Trophoblast cell (in vitro differentiated cells and primary cell): ENCODE data around the gene MYDGF.
A peak's percentile ranks its signal among the peaks of the same experiment; 100 is the strongest.

Source experiments
- DNase-seq, 2 donors: peaks; one replicate each; pipeline ENCODE4 v3.0.0-alpha.2; 2016
- H2AFZ ChIP-seq: 2 replicates; pipeline ENCODE4 v1.6.1; 2013; ENCODE audit warnings: low read length, moderate library complexity, mild to moderate bottlenecking; ENCODE audit not compliant: insufficient read depth, poor library complexity
- H2AK5ac ChIP-seq: 2 replicates; pipeline ENCODE4 v1.6.1; 2013; ENCODE audit warnings: mild to moderate bottlenecking, low read length
- H2BK120ac ChIP-seq: 2 replicates; pipeline ENCODE4 v1.6.1; 2013; ENCODE audit warnings: low read length, mild to moderate bottlenecking, moderate library complexity; ENCODE audit not compliant: insufficient read depth, poor library complexity
- H2BK12ac ChIP-seq: 2 replicates; pipeline ENCODE4 v1.6.1; 2013; ENCODE audit warnings: mild to moderate bottlenecking, low read length, moderate library complexity
- H2BK5ac ChIP-seq: 2 replicates; pipeline ENCODE4 v1.6.1; 2013; ENCODE audit warnings: low read length, low read depth, moderate library complexity, mild to moderate bottlenecking; ENCODE audit not compliant: poor library complexity
- H3K14ac ChIP-seq: 2 replicates; pipeline ENCODE4 v1.6.1; 2013; ENCODE audit warnings: mild to moderate bottlenecking, low read length
- H3K18ac ChIP-seq: 2 replicates; pipeline ENCODE4 v1.6.1; 2013; ENCODE audit warnings: mild to moderate bottlenecking, low read length
- H3K23ac ChIP-seq: 2 replicates; pipeline ENCODE4 v1.6.1; 2013; ENCODE audit warnings: low read length
- H3K27ac ChIP-seq: 2 replicates; pipeline ENCODE4 v1.5.1; 2013; ENCODE audit warnings: low read depth, mild to moderate bottlenecking, inconsistent platforms, low read length, moderate library complexity
- H3K27me3 ChIP-seq: 2 replicates; pipeline ENCODE4 v1.6.1; 2013; ENCODE audit warnings: inconsistent platforms, mild to moderate bottlenecking, low read length, moderate library complexity; ENCODE audit not compliant: insufficient read depth
- H3K36me3 ChIP-seq, 2 experiments: 1 replicate in 1 of 2; 2 replicates in 1 of 2; pipeline ENCODE4 v1.6.1; 2013; ENCODE audit warnings: low read length in 2 of 2, mild to moderate bottlenecking in 2 of 2, moderate library complexity in 1 of 2; ENCODE audit not compliant: insufficient read depth in 2 of 2, control insufficient read depth in 1 of 2
- H3K4ac ChIP-seq: 2 replicates; pipeline ENCODE4 v1.6.1; 2013; ENCODE audit warnings: low read depth, mild to moderate bottlenecking, low read length, moderate library complexity
- H3K4me1 ChIP-seq, 2 experiments: 1 replicate in 1 of 2; 2 replicates in 1 of 2; pipeline ENCODE4 v1.6.1; 2013; ENCODE audit warnings: low read length in 2 of 2, mild to moderate bottlenecking in 2 of 2, moderate library complexity in 1 of 2; ENCODE audit not compliant: insufficient read depth in 2 of 2, control insufficient read depth in 1 of 2
- H3K4me2 ChIP-seq: 2 replicates; pipeline ENCODE4 v1.6.1; 2013; ENCODE audit warnings: inconsistent platforms, mild to moderate bottlenecking, low read length, moderate library complexity
- H3K4me3 ChIP-seq: 2 replicates; pipeline ENCODE4 v1.5.1; 2013; ENCODE audit warnings: mild to moderate bottlenecking, low read depth, low read length, inconsistent platforms
- H3K79me1 ChIP-seq: one replicate; pipeline ENCODE4 v1.6.1; 2013; ENCODE audit warnings: low read length
- H3K79me2 ChIP-seq: 2 replicates; pipeline ENCODE4 v1.6.1; 2013; ENCODE audit warnings: low read length, mild to moderate bottlenecking; ENCODE audit not compliant: control insufficient read depth, insufficient read depth, poor library complexity
- H3K9ac ChIP-seq: 2 replicates; pipeline ENCODE4 v1.6.1; 2013; ENCODE audit warnings: mild to moderate bottlenecking, low read length
- H3K9me3 ChIP-seq: 2 replicates; pipeline ENCODE4 v1.6.1; 2013; ENCODE audit warnings: low read depth, mild to moderate bottlenecking, control low read depth, inconsistent platforms, low read length; ENCODE audit not compliant: insufficient read depth
- H4K12ac ChIP-seq: 2 replicates; pipeline ENCODE4 v1.6.1; 2013; ENCODE audit warnings: low read depth, mild to moderate bottlenecking, low read length, moderate library complexity
- H4K8ac ChIP-seq: 2 replicates; pipeline ENCODE4 v1.6.1; 2013; ENCODE audit warnings: low read depth, mild to moderate bottlenecking, low read length, moderate library complexity
- H4K91ac ChIP-seq: one replicate; pipeline ENCODE4 v1.6.1; 2013; ENCODE audit warnings: low read depth, mild to moderate bottlenecking, low read length, moderate library complexity
- WGBS: extraction: QIAGEN DNeasy Blood & Tissue Kit; methylation state at CpG from one replicate; pipeline ENCODE4 v1.1.7; 2013; ENCODE audit warnings: missing lambda C conversion rate; ENCODE audit not compliant: insufficient read length, insufficient coverage; ENCODE audit errors: extremely low coverage; 5-methylcytosine and 5-hydroxymethylcytosine counted together

The MYDGF gene

GRCh38 chr19:4652075-4652474, 18.1 kb downstream of the MYDGF start:
- no peaks in the 10 kb centered on the region for H3K27me3 ChIP-seq
- H2BK5ac ChIP-seq: no peak overlapping the region
- no peak overlapping the region for H4K91ac ChIP-seq
- H3K36me3 ChIP-seq: peaks cover 28 to 36% of the 10 kb centered on the region in 2 experiments
- WGBS: no CpG with 5 or more reads among the region's 44 CpGs
- peaks cover 0 to under 1% of the 10 kb centered on the region in 2 experiments for H3K4me1 ChIP-seq
- no peak for DNase-seq
- H3K14ac ChIP-seq: no peak overlapping the region
- no peak overlapping the region for H3K27ac ChIP-seq
- no peak overlapping the region for H2BK120ac ChIP-seq
- no peak overlapping the region for H3K4me2 ChIP-seq
- no peak overlapping the region for H3K18ac ChIP-seq
- H2BK12ac ChIP-seq: no peak overlapping the region
- H2AK5ac ChIP-seq: no peak overlapping the region
- H2AFZ ChIP-seq: no peak overlapping the region
- no peak overlapping the region for H4K8ac ChIP-seq
- no peaks in the 10 kb centered on the region for H3K79me1 ChIP-seq
- no peak overlapping the region for H4K12ac ChIP-seq
- peak overlapping the region; percentile 23 for H3K4me3 ChIP-seq
- peaks cover 7% of the 10 kb centered on the region for H3K9me3 ChIP-seq
- no peaks in the 10 kb centered on the region for H3K79me2 ChIP-seq
- no peak overlapping the region for H3K9ac ChIP-seq
- no peak overlapping the region for H3K23ac ChIP-seq
- no peak overlapping the region for H3K4ac ChIP-seq

GRCh38 chr19:4650159-4650558, 20.0 kb downstream of the MYDGF start:
- WGBS: no CpG with 5 or more reads among the region's 2 CpGs
- no peak overlapping the region for H3K14ac ChIP-seq
- H3K79me2 ChIP-seq: no peaks in the 10 kb centered on the region

GRCh38 chr19:4649392-4650047, 20.6 kb downstream of the MYDGF start:
- Histone ChIP-seq H3K9ac (peak overlapping the region; percentile 33), H2BK12ac (no peak overlapping the region), H3K79me1 (no peaks in the 10 kb centered on the region), H3K4me1 (peaks cover 0 to 2% of the 10 kb centered on the region in 2 experiments), H2BK5ac (no peak overlapping the region), H4K12ac (no peak overlapping the region), H3K9me3 (peaks cover 5% of the 10 kb centered on the region), H3K4me2 (no peak overlapping the region), H3K23ac (no peak overlapping the region), H2BK120ac (no peak overlapping the region), H4K91ac (no peak overlapping the region), H2AFZ (no peak overlapping the region), H3K14ac (no peak overlapping the region), H2AK5ac (no peak overlapping the region), H3K4me3 (no peak overlapping the region), H3K27me3 (no peaks in the 10 kb centered on the region), H3K79me2 (no peaks in the 10 kb centered on the region), H3K36me3 (peaks cover 15 to 18% of the 10 kb centered on the region in 2 experiments), H3K27ac (no peak overlapping the region), H3K4ac (no peak overlapping the region), H3K18ac (no peak overlapping the region), H4K8ac (no peak overlapping the region)
- DNase-seq: no peak
- no CpG with 5 or more reads among the region's 19 CpGs for WGBS

More at GRCh38 chr19:4650159-4650558, 20.0 kb downstream of the MYDGF start:
- peaks cover 18 to 20% of the 10 kb centered on the region in 2 experiments for H3K36me3 ChIP-seq
- no peaks in the 10 kb centered on the region for H3K79me1 ChIP-seq
- no peak for DNase-seq
- H4K12ac ChIP-seq: no peak overlapping the region
- no peak overlapping the region for H2BK5ac ChIP-seq
- no peak overlapping the region for H4K91ac ChIP-seq
- H3K27me3 ChIP-seq: no peaks in the 10 kb centered on the region
- no peak overlapping the region for H2BK12ac ChIP-seq
- H3K27ac ChIP-seq: no peak overlapping the region
- no peak overlapping the region for H2BK120ac ChIP-seq
- no peak overlapping the region for H3K4ac ChIP-seq
- no peak overlapping the region for H2AFZ ChIP-seq
- H4K8ac ChIP-seq: no peak overlapping the region
- no peak overlapping the region for H3K18ac ChIP-seq
- H3K4me3 ChIP-seq: no peak overlapping the region
- H3K4me2 ChIP-seq: no peak overlapping the region
- no peak overlapping the region for H3K9ac ChIP-seq
- no peak overlapping the region for H3K23ac ChIP-seq
- H3K9me3 ChIP-seq: peaks cover 7% of the 10 kb centered on the region
- H3K4me1 ChIP-seq: peaks cover 0 to 2% of the 10 kb centered on the region in 2 experiments
- no peak overlapping the region for H2AK5ac ChIP-seq

GRCh38 chr19:4647676-4648644, 22.2 kb downstream of the MYDGF start:
- Histone ChIP-seq H3K9me3 (peaks cover 5% of the 10 kb centered on the region), H2BK12ac (no peak overlapping the region), H4K8ac (no peak overlapping the region), H3K36me3 (peaks cover 10 to 12% of the 10 kb centered on the region in 2 experiments), H3K79me1 (no peaks in the 10 kb centered on the region), H3K23ac (no peak overlapping the region), H3K27ac (no peak overlapping the region), H2AK5ac (no peak overlapping the region), H3K14ac (no peak overlapping the region), H3K18ac (no peak overlapping the region), H2BK5ac (no peak overlapping the region), H3K9ac (no peak overlapping the region), H4K91ac (no peak overlapping the region), H2AFZ (no peak overlapping the region), H4K12ac (no peak overlapping the region), H2BK120ac (no peak overlapping the region), H3K79me2 (no peaks in the 10 kb centered on the region), H3K27me3 (no peaks in the 10 kb centered on the region), H3K4me1 (peaks cover 0 to 2% of the 10 kb centered on the region in 2 experiments), H3K4me3 (no peak overlapping the region), H3K4me2 (no peak overlapping the region), H3K4ac (no peak overlapping the region)
- no CpG with 5 or more reads among the region's 20 CpGs for WGBS
- no peak for DNase-seq
